HepG2 (cell line): Measurements from ENCODE around the gene FANCM.

ENCODE experiments used
- CHD2 ChIP-seq: IDR thresholded peaks from 2 replicates; pipeline ENCODE4 v1.6.1; 2011; ENCODE audit warnings: low read depth, low read length, improper control_type of control experiment
- JDP2 ChIP-seq: sonication (generic); formaldehyde crosslinking; IDR thresholded peaks from 2 replicates; pipeline ENCODE4 v1.8.1; 2022; ENCODE audit warnings: missing genetic modification reagents, borderline replicate concordance
- PHF21A ChIP-seq: sonication (generic); formaldehyde crosslinking; IDR thresholded peaks from 2 replicates; pipeline ENCODE4 v1.5.0; 2020; ENCODE audit warnings: mild to moderate bottlenecking, missing genetic modification reagents
- SKI ChIP-seq: fragments of 450-650 bp; IDR thresholded peaks from one replicate; pipeline ENCODE4 v1.6.1; 2018; ENCODE audit warnings: mild to moderate bottlenecking; ENCODE audit not compliant: partially characterized antibody

- TF ChIP-seq PHF21A (CRISPR knock-in tag) (peak; percentile 64; the same call in 1 of the 2 replicates), SKI (peak; percentile 65), JDP2 (no peak; the same call in 1 of the 2 replicates), CHD2 (0 out of 2 replicates have a peak, but pooled peaks have one; percentile 33)
Observed at GRCh38 chr14:45134051-45134958, 1.4 kb upstream of the FANCM start, which contains the start of gene FKBP3.
